ENCODE data around the gene MYPN.

The MYPN gene

GRCh38 chr10:68231106-68231816 lies 122.0 kb downstream of the MYPN start:
- TF ChIP-seq CTCF (IDR thresholded peaks at IDR 0.05) = peak in 1 of 2 experiments; percentile 40
- H3K27me3 ChIP-seq = no peaks in the 10 kb centered on the region
- H3K27ac ChIP-seq = peak overlapping the region; percentile 48 to 51
- peaks cover 0 to 12% (median 5%) of the 10 kb centered on the region in 4 donors for H3K4me1 ChIP-seq
- intact Hi-C loops (cut with DNase I; ENCODE audit: low total_unique reads) = no loop called here
- no peaks in the 10 kb centered on the region for H3K9me3 ChIP-seq
- peak; percentile 33 to 64 for DNase-seq
- peak overlapping the region; percentile 57 to 62 for H3K4me3 ChIP-seq
- H3K36me3 ChIP-seq = no peaks in the 10 kb centered on the region

GRCh38 chr10:68231817-68232251 lies 122.5 kb downstream of the MYPN start, which contains the start of gene ATOH7:
Gene ATOH7 (minus strand): TSS chr10:68232113. CDS start chr10:68231677, 436 bp downstream.
- Histone ChIP-seq H3K4me1 (peaks cover 0 to 12% (median 5%) of the 10 kb centered on the region in 4 donors), H3K27me3 (no peaks in the 10 kb centered on the region), H3K27ac (peak within 1 kb of the TSS; percentile 48 to 51), H3K9me3 (no peaks in the 10 kb centered on the region), H3K36me3 (no peaks in the 10 kb centered on the region), H3K4me3 (peak within 1 kb of the TSS; percentile 57 to 62)
- no peak for TF ChIP-seq CTCF (IDR thresholded peaks at IDR 0.05)
- intact Hi-C loops (cut with DNase I; ENCODE audit: low total_unique reads) = no loop called here
- no peak for DNase-seq

- no peak for TF ChIP-seq CTCF (IDR thresholded peaks at IDR 0.05)
- Histone ChIP-seq H3K27me3 (no peaks in the 10 kb centered on the region), H3K4me3 (no peak overlapping the region), H3K4me1 (peaks cover 0 to 12% (median 5%) of the 10 kb centered on the region in 4 donors), H3K36me3 (no peaks in the 10 kb centered on the region), H3K9me3 (no peaks in the 10 kb centered on the region), H3K27ac (no peak overlapping the region)
- intact Hi-C loops (cut with DNase I; ENCODE audit: low total_unique reads) = no loop called here
- DNase-seq = no peak
These were observed 123.8 kb downstream of the MYPN start for GRCh38 chr10:68233046-68233445.

- H3K9me3 ChIP-seq = no peaks in the 10 kb centered on the region
- H3K27me3 ChIP-seq = no peaks in the 10 kb centered on the region
- intact Hi-C loops (cut with DNase I; ENCODE audit: low total_unique reads) = no loop called here
- H3K4me1 ChIP-seq = peaks cover 0 to 12% (median 5%) of the 10 kb centered on the region in 4 donors
- H3K36me3 ChIP-seq = no peaks in the 10 kb centered on the region
- H3K4me3 ChIP-seq = no peak overlapping the region
- H3K27ac ChIP-seq = no peak overlapping the region
- no peak for DNase-seq
- no peak for TF ChIP-seq CTCF (IDR thresholded peaks at IDR 0.05)
These were observed 125.8 kb downstream of the MYPN start for GRCh38 chr10:68235111-68235510.

GRCh38 chr10:68235581-68235980 lies 126.3 kb downstream of the MYPN start:
- intact Hi-C loops (cut with DNase I; ENCODE audit: low total_unique reads) = no loop called here
- TF ChIP-seq CTCF (IDR thresholded peaks at IDR 0.05) = no peak
- peaks cover 0 to 12% (median 5%) of the 10 kb centered on the region in 4 donors for H3K4me1 ChIP-seq
- H3K36me3 ChIP-seq = no peaks in the 10 kb centered on the region
- no peak for DNase-seq
- H3K27me3 ChIP-seq = no peaks in the 10 kb centered on the region
- H3K9me3 ChIP-seq = no peaks in the 10 kb centered on the region
- H3K27ac ChIP-seq = no peak overlapping the region
- no peak overlapping the region for H3K4me3 ChIP-seq
